Activated effector memory CD4-positive, alpha-beta T cell treated with anti-CD3 and anti-CD28 coated beads, Interleukin-2, amount 50 U/mL, for 16 hours (primary cell): ENCODE measurements around the gene HOXC9.
A peak's percentile ranks its signal among the peaks of the same experiment; 100 is the strongest.

Source experiments
- DNase-seq: peaks from one replicate; pipeline ENCODE4 v3.0.0-alpha.2; 2020

HOXC9 gene

DNA sequence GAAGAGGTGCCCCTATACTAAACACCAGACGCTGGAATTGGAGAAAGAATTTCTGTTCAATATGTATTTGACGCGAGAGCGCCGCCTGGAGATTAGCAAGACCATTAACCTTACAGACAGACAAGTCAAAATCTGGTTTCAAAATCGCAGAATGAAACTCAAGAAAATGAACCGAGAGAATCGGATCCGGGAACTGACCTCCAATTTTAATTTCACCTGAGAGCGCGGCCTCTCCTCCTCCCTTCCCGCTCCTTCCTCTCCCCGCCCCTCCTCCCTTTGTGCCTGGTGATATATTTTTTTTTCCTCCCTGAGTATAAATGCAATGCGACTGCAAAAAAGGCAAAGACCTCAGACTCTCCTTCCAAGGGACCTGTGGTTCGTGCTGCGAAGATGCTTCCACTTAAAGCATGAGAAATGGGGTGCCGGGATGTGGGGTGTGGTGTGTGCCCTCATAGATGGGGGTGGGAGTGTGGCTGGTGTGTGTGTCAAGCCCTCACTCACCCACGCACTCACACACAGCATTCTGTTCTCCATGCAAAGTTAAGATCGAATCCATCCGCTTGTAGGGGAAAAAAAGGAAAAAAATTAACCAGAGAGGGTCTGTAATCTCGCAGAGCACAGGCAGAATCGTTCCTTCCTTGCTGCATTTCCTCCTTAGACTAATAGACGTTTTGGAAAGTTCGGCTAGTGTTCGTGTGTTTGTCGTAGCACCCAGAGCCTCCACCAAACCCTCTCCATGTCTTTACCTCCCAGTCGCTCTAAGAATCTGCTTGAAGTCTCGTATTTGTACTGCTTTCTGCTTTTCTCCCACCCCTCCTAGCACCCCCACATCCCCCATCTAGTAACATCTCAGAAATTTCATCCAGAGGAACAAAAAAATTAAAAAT, 10.5 kb upstream of the HOXC9 start:
- no peak for DNase-seq

DNA sequence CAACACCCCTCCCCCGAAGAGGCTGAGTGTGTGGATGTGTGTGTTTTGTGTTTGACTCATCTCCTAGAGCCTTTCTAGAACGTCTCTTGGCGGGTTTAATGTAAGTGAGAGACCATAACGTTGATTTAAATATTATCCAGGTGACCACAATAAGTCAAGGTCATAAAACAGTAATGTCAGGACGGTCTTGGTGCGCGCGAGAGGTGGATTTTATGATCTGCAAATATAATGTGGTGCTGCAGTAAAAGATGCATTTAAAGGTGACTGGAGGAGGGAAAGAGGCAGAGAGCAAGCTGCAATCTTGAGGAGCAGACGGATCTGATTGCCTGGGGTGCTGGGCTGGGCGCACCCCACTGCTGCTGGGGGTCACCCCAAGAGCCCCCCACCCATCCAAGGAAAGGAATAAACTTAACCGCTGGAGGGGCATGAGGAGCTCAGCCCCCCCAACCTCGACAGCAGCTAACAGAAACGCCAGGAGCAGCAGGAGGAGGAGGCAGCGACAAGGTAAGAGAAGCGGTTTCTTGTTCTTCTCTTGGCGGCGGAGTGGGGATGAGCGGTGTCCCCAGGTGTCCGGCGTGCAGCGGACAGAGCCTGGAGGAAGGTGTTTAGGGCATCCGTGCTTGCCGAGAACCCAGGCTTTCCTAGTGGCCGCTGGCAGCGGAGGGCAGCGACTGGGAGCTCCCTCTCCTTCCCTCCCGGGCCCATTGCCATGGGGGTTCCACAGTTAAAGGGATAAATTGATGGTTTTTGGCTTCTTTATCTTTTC, 9.5 kb upstream of the HOXC9 start:
- no peak for DNase-seq

DNA sequence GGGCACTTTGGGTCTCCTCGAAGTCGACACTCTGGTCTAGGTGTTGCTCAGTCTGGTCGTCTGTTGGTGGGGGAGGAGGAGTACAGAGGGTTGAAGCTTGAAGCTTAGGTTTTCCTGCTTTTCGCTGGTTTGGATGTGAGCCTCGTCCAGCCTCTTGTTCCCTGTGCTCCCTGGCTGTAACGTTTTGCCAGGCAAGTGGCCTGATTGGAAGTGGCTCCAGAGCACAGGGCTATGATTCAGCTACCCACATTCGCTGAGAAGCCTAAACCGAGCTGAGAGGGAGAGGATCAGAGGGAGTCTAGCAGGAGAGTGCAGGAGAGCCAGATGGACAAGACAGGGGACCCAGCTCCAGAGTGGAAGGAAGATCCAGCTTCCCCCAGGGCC, 8.9 kb upstream of the HOXC9 start:
- DNase-seq: no peak

DNA sequence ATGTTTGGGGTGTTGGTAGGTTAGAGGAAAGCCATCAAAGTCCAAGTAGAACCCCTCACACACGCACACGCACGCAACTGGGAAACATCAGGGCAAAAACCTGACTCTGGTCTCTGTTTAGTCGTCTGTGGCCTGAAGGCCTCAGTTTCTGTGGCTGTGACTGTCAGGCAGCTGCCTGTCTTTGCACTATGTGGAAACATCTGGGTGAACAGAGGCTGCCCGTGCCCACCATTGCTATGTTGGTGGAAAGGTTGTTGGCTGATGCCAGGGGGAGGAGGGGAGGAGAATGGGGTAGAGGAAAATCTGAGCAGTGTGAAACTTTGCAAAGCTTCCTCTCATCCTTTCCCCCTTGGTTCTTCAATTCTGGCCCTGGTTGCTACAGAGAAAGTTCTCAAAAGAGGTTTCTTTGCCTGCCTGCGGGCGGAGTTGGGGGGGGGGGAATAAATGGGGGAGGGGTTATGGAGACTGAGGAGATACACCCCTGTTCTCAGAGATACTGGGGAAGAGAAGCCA, 7.5 kb upstream of the HOXC9 start:
- DNase-seq: no peak

DNA sequence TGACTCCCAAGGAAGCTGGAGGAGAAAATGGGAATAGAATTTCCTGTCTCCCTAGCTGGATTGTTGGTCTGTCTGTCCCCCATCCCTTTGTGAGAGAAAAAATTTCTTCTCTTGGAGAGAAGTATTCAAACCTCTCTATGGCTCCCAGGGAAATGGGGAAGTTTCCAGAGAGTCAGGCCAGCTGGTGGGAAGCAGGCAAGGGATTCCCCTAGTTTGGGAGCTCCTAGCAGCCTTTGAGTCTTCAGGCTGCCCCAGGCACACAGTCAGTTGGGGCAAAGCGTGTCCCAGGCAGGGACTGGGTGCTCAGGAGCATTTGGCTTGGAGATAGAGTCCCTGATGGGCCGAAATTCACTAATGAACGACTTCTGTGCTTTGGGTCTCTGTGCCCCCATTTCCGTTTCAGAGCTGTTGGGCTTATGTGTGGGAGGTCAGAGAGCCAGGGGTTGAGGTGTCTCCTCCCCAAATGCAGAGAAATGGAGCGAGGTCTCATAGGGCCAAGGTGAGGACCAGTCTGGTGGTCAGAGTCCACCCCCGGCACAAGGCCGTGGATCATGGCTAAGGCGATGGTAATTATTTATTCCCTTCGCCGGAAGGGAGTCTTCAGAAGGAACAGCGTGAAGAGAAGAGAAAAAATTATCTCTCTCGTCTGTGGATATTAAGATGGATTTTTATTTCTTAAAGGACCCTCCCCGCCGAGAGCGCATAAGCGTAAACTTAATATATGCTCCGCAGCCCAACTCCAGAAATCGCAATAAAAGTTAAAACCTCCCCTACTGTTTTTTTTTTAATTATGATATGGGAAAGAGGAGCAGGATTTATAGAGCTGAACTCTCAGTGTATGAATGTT, 6.6 kb upstream of the HOXC9 start:
- no peak for DNase-seq

DNA sequence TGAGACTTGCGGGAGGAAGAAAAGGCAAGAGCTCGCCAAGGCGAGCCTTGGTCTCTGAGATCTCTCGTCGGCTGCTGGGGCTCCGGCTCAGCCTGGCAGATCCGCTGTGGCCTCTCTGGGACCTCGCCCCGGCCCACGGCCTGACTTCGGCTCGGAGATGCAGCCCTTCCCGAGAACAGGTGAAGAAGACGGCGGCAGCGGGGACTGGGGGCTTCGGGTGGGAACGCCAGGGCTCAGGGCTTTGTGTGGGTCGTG, 6.0 kb upstream of the HOXC9 start:
- no peak for DNase-seq

DNA sequence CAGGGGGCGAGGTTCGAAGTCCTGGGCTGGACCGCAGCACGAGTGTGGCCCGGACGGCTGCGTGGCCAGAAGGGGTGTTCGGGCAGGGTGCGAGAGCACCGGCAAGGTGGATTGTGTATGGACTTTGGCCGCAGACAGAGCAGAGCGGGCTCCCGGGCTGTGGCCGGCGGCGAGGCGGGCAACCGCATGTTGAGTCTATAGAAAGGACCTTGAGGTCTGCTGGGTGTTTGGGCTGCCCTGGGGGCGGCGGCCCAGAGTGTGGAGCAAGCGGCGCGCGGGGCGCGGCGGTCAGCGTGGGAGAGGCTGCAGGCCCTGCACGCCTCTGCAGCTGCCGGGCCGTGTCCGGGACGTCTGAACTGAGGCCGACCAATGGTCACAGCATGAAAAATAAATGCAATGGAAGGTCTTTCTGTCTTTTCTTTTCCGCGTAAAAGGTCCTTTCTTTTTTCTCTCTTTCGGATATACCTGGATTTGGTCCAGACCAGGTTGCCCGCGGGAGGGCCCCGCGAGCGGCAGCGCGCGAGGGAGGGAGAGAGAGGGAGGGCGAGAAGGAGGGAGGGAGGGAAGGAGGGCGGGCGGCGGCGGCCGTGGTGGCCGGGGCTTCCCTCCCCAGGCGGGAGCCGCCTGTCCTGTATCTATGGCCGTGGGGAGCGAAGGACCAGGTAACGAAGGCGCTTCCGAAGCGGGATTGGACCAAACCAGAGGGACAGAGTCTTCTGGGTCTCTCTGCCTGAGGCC, 5.5 kb upstream of the HOXC9 start:
- no peak for DNase-seq

DNA sequence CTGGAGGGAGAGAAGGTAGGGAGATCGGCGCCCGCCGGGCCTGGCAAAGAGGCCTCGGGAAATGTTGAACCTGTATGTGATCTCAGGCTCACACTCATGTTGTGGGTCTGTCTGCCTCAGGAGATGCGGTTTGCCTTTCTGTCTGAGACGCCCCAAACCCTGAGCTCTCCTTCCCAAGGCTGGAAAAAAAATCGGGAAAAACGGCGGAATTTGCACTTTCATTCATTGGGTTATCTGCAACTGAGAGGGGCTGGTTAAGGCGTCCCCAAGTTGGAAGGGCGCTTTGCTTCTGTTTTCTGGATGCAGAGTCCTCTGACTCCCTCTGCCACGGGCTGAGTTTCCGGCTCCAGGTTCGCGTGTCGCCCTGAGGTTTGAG, 5.0 kb upstream of the HOXC9 start:
- no peak for DNase-seq

DNA sequence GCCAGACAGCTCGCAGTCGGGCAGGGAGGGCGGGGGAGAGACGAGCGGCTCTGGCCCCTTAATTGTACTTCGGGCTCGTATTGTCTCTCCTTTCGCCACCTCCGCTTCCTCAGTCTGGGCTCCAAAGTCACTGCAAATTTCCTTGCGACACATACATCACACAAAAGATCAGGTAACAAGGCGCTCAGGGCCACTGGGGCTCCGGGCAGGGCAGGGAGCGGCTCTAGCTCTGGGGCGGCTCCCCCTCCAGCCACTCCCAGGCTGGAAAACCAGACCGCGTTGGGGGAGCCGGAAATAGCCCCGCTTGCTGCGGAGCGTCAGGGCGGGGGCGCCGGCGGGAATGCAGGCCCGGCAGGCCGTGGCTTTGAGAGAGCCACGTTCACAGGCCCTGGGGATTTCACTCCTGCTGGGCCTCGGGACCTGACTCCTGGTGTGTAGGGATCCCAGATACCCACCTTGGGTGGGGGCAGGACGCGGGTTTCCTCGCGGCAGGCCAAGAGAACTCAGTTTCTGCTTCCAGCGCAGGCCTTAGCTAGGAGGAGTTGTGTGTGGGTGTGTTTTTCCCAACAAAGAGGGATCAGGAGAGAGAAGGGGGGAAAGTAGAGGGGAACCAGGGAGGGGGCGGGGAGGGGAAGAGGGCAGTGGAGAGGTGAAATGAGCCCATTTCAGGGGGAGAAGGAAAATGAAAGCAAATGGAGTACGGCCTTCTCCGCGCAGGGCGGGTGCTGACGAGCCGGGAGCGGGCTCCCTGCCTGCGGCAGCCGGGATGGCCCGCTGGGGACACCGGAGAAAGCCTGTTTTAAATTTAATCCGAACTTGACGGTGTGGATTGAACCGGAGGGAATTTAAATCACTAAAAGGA, 4.4 kb upstream of the HOXC9 start:
- DNase-seq: peak; percentile 73

DNA sequence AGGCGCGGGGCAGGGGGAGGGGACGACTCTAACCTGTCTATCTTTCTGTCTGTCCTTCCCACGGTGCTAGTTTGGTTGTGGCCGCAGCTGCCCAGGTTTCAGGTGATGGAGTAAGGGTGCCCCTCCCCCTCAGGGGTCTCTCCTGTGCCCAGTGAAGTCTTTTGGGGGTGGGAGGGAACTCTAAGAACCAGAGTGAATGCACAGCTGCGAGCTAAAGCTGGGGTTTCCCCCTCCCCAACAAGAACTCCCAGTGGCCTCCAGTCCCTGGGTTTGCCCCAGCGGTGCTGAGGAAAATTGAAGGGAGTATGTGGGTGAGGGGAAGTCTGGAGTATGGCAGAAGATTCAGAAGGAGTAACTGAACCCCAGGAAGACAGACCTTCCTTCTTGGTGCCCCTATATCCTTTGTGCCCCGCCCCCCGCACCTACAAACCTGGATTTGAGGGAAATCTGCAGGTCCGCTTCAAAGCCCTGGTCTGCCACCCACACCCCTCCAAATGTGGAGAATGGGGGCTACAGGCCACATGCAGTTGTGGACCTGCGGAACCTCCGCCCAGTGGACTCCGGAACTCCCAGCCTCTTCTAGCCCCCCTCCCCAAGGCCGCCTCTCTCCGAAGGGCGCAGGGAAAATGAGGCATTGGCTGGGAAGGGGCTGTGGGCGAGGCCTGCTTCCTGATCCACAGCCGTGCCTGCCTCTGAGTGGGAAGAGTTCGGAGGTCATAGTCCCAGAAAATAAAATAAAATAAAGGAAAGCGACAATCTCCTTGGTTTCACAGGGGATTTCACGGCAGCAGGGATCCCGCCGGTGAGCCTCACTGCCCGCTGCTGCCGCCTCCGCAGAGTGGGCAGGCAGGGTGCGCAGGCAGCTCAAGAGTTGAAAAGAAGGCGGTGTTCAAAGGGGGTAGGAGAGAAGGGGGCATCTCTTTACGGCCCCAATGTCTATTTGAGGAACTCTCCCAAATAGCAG, 3.4 kb upstream of the HOXC9 start:
- DNase-seq: no peak

DNA sequence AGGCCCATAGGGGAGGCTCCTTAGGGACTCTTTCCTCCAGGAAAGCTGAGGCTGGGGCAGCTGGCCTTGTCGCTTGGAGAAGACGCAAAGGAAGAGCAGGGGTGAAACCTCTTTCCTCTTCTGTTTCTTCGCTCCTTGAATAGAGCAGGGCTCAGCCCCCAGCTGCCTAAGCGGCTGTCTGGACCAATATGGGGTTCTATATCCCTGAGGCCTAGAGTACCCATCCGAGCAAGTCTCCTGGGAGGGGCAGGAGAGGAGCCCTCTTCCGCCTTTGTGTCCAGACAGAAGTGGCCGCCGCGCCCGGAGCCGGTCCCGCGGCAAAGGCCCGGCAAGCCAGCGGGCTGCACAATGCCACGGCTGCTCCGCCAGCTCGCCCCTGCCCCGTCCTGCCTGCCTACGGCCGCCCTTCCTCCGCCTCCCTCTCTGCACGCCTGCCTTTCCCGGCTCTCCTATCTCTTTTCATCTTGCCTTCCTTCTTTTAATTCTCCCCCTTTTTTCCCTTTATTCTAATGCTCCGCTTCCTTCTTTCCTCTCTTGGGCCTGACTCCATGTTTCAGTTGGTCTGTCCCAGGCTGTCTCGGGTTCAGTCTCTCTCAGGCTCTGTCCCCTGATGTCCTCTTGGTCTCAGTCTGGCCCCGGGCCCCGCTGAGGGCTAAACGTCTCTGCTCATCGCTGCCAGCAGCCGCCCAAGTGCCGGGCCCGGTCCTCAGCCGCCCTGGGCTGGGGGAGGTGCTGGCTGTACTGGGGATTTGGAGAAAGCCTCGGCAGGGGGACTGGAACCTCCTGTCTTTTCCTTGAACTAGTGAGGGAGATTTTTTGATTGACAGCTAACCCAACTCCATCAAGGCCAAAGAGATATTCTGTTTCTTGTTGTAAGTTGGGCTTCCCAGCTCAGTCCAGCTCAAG, 2.5 kb upstream of the HOXC9 start:
- no peak for DNase-seq

DNA sequence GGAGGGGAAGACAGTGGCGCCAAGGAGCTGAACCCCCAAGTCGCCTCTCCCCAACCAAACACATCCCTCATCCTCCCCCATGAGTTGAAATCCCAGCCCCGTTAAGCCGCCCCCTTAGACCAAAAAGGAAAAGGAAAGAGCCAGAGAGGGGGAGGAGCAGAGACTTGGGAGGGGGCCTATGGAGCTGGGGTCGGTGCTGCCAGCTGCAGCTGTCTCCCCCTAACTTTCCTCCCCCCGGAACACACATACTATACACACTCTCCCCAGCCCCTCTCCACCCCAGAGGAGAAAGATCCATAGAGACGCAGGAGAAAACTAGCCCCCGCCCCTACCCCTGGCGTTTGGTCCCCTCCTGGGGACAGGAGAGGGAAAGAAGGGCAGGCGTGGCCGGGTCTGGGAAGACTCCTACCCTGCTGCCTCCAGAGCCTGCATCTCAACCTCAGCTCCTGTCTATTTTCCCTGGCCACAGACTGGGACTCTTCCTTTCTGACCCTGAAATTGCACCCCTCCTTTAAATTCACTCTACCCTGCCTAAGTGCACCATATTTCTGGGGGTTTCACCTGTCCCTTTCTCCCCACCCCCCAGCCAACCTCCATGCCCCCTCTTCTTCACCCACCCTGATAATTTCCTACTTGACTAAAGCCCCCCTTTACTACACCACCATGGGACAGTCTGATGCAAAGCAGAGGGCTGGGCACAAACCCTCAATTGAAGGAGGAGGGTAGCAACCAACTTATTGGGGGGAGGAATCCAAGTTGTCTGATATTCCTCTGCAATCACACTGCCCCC, 1.7 kb upstream of the HOXC9 start:
- DNase-seq: no peak

DNA sequence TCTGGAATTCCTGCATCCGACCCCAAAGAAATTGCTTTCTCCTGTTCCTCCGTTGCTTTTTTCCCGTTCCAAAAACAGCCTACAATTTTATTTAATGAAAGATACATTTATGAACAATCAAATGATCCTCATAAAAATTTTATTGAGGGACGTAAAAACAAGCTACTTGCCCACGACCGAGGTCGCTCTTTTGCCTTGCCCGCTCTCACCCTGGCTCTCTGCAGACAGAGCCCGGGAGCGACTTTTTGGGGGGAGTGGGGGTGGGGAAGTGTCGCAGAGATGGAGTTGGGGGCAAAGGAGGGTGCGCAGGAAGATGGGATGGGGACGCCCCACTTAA, 1.1 kb upstream of the HOXC9 start:
- DNase-seq: no peak

DNA sequence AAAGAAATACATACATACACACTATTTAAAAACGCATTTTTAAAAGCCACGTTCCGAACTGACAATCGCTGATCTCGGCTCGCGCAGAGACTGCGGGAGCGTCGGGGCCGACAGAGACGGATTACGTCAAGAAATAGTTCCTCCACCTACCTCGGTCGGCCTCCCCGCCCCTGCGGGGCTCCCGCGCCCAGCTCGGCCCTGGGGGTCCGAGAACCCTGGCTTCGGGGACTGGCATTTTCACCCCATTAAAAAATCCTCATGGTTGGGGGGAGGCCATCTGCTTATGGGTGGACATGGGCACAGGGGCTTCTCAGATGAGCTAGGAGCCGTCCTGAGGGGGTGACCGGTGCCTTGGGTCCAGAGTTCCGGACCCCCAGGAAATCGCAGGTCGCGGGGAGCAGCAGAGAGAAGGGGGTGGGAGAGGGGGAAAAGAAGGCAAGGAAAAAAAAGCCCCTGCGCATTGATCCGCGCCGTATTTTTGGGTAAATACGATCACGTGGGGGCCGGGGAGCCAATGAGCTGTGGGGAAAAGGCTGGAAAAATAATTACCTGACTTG, 324 bp upstream of the HOXC9 start:
- no peak for DNase-seq

DNA sequence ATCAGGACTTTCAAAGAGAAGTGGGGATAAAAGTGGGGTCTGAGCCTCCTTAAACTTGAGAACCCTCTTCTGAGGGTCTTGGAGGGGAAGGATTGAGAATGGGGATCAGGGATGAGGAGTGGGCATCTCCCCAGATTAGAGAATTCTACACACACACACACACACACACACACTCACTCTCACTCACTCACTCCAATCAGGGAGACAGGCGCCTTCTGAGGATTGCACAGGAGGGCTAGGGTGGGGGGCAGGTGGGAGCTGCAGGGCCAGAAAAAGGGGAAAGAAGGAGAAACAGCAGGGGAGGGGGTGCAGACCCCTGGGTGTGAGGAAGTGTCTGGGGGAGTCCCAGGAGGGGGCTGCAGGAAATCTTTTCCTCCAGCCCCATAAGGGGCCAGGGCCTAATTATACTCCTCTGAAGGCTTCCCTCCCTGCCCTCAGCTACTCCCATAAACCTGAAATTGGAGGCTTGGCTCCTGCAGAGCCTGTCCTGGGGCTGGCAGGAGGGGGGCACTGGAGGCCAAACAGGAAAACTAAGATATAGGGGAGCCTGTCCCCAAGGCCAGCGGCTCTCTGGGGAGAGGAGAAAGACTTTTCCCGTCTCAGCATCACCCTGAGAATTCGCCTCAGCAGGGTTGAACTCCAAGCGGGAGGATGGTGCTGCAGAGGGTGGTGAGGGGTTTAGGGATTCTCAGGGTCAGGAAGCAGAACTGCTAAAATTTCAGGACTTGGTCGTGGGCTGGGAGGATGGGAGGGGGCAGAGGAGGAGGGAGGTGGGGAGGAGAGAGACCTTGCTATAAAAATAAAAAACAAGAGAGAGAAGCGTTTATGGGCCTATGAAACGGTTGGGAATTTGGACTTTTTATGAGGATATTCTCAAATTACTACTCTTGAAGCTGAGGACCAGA, 1.6 kb downstream of the HOXC9 start:
- no peak for DNase-seq

DNA sequence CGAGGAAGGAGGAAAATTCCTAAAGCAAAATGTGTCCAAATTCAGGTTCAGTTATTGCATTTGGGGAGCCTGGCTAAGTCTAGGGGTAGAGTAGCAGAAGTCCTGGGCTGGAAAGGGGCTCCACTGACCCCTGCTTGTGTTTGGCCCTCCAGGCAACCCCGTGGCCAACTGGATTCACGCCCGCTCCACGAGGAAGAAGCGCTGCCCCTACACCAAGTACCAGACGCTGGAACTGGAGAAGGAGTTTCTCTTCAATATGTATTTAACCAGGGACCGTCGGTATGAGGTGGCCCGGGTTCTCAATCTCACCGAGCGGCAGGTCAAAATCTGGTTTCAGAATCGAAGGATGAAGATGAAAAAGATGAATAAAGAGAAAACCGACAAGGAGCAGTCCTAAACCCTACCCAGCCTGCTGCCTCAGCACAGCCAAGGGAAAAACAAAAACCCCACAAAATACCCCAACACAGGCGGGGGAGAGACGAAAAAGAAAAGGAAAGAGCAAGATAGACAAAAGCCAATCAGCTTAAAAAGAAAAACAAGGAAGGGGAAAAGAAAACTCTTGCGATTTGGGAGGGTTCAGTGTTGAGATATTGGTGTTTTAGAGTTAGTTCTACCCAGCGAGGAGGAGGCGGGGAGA, 2.4 kb downstream of the HOXC9 start:
- DNase-seq: no peak

DNA sequence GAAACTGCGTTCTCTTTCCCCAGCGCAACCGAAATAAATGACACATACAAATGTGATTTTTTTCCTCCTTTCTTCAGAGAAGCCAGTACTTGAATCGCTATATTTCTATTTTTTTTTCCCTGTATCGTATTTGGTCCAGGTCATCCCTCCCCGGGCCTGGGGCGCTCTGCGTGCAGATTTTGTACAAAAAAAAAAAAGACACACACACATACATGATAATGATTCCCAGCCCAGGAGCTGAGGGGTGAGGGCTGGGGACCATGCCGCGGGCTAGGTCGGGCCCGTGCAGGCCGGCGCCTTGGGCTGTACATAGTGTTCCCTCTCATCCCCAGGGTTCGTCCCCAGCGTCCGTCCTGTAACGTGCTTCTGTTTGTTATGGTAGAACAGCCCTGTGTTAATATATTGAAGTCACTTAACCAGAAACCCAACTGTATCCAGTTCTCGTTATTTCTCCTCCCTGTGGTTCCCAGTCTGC, 3.0 kb downstream of the HOXC9 start:
- no peak for DNase-seq
